ENCODE measurements around the gene PUM1. TPM values are rescaled to one million over a fixed set of nuclear protein-coding genes. Genes with fewer than 3 reads are reported as not detected.

PUM1 gene
- total and polyA plus RNA-seq, 2 of the 8 experiments (the other 6 are each of a cell fraction or from before 2014, with no cell fraction given), result 122 to 177 TPM

DNA sequence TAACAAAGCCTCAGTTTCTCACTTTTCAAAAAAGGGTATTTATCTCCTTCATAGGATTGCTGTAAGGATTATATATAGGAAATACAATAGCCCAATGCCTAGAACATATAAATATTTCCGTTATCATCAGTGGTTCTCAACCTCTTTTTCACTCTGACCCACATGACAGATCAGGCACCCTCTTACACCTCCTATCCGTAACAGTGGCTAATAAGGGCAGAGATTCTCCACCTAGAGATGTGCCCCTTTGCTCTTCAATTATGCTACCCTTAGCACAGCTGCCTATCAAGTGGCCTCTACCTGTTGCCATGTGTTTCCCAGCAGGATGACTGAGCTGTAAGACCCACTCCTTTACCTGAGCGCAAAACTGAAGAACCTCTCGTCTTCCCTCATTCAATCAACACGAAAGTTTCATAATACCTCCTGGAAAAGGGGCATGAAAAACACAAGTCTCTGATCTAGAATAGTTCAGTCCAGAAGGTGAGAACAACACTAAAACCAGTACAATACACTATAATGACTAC is 10.5 kb downstream of the PUM1 start:
- Histone ChIP-seq H2AFZ (ENCODE audit: low read length) (no peak overlapping the region), H4K8ac (ENCODE audit: extremely low read depth, insufficient read depth, low read length) (no peak overlapping the region), H3K36me3 (ENCODE audit: control insufficient read depth in 2 of 4, insufficient read depth in 4 of 4, low read length in 3 of 4) (peaks cover 14 to 64% (median 32%) of the 10 kb centered on the region in 4 experiments; a peak in 6 of 8 replicates), H2BK5ac (ENCODE audit: low read depth, low read length) (no peak overlapping the region), H3K4me3 (ENCODE audit: extremely low read depth in 1 of 4, insufficient read depth in 2 of 4, low read depth in 3 of 4, low read length in 4 of 4) (no peak overlapping the region), H2BK120ac (replicated peaks; ENCODE audit: low read depth, low read length) (no peak overlapping the region), H3K4ac (replicated peaks; ENCODE audit: insufficient read length, low read depth, low read length) (no peak overlapping the region), H3K18ac (ENCODE audit: extremely low read depth, low read length) (no peak overlapping the region), H3K27ac (ENCODE audit: low read depth, low read length) (no peak overlapping the region), H4K5ac (ENCODE audit: insufficient read length, low read depth, low read length) (no peak overlapping the region), H4K91ac (replicated peaks; ENCODE audit: insufficient read length, low read length) (no peak overlapping the region), H2BK20ac (ENCODE audit: low read length) (no peak overlapping the region), H3K79me1 (ENCODE audit: low read depth, low read length) (peaks cover 4% of the 10 kb centered on the region), H2BK15ac (ENCODE audit: low read length) (no peak overlapping the region), H3K79me2 (ENCODE audit: control insufficient read depth in 1 of 2, insufficient read depth in 2 of 2, low read length in 2 of 2) (peaks cover 86 to 100% of the 10 kb centered on the region in 2 experiments), H3K9me3 (ENCODE audit: insufficient read depth in 2 of 2, low read depth in 1 of 2, low read length in 1 of 2) (no peaks in the 10 kb centered on the region), H4K20me1 (replicated peaks in 1 of 2; ENCODE audit: control insufficient read depth in 1 of 2, insufficient read depth in 2 of 2, low read length in 2 of 2) (peaks cover 36 to 44% of the 10 kb centered on the region in 2 experiments), H3K9ac (replicated peaks in 1 of 4; ENCODE audit: extremely low read depth in 1 of 4, low read depth in 3 of 4, low read length in 3 of 4) (no peak overlapping the region), H3K4me2 (ENCODE audit: insufficient read depth in 1 of 2, low read depth in 2 of 2, low read length in 2 of 2) (no peak overlapping the region), H3K23me2 (ENCODE audit: low read depth, low read length) (no peaks in the 10 kb centered on the region), H3K14ac (ENCODE audit: insufficient read length) (no peak overlapping the region), H2AK5ac (ENCODE audit: low read depth, low read length) (no peak overlapping the region), H3K23ac (ENCODE audit: insufficient read length) (no peak overlapping the region), H3K4me1 (replicated peaks in 1 of 4; ENCODE audit: control insufficient read depth in 3 of 4, insufficient read depth in 4 of 4, low read length in 3 of 4) (no peaks in the 10 kb centered on the region; a peak in 2 of 7 replicates), H2BK12ac (ENCODE audit: low read depth, low read length) (no peak overlapping the region), H3K56ac (replicated peaks; ENCODE audit: insufficient read length, low read depth, low read length) (no peak overlapping the region), H3K27me3 (replicated peaks in 1 of 4; ENCODE audit: control insufficient read depth in 3 of 4, extremely low read depth in 1 of 4, insufficient read depth in 3 of 4, low read length in 3 of 4) (no peaks in the 10 kb centered on the region)
- DNase-seq (ENCODE audit: low read depth in 1 of 2, low spot score in 2 of 2) (no peak), FAIRE-seq (no peak)
- CTCF ChIA-PET (ENCODE audit: partially characterized antibody), result interaction anchor here (0.6 kb wide), 1 partner anchor 40 kb away, joined by 3 read pairs; no protein-coding TSS in a partner anchor
- POLR2A ChIA-PET (ENCODE audit: partially characterized antibody), result interaction anchor here (1.5 to 4.0 kb wide), 3 partner anchors 10 to 64 kb away, joined by 3 to 28 read pairs (median 7); partner anchors contain the start of gene PUM1
- 96% methylated on average over 5 of the region's 5 CpGs; no CpG with 5 or more reads in 1 of the 2 experiments for WGBS, 2 experiments (ENCODE audit: extremely low coverage in 1 of 2, insufficient coverage in 1 of 2, insufficient read length in 1 of 2, insufficient replicate concordance in 2 of 2, low coverage in 1 of 2, low lambda C conversion rate in 2 of 2, missing lambda C conversion rate in 1 of 2)
- TF ChIP-seq KDM1A (IDR thresholded peaks at IDR 0.05; ENCODE audit: borderline replicate concordance, low read length), result no peak
- TF ChIP-seq CHD2 (IDR thresholded peaks at IDR 0.05; ENCODE audit: low read length), result no peak
- TF ChIP-seq TBP (IDR thresholded peaks at IDR 0.05; ENCODE audit: low read depth, low read length), result no peak
- no peak for TF ChIP-seq FOSL1 (IDR thresholded peaks at IDR 0.05; ENCODE audit: insufficient read depth, low read depth, low read length)
- TF ChIP-seq BACH1 (IDR thresholded peaks at IDR 0.05; ENCODE audit: low read length), result no peak
- no peak for TF ChIP-seq CBX5 (IDR thresholded peaks at IDR 0.05; ENCODE audit: low read depth, low read length)
- no peak for TF ChIP-seq EZH2 (IDR thresholded peaks at IDR 0.05; ENCODE audit: low read depth, low read length, severe bottlenecking)
- no peak for TF ChIP-seq CEBPB (IDR thresholded peaks at IDR 0.05; ENCODE audit: low read depth, low read length)
- no peak for TF ChIP-seq MAFK (IDR thresholded peaks at IDR 0.05; ENCODE audit: low read depth, low read length)
- TF ChIP-seq EP300 (IDR thresholded peaks at IDR 0.05; ENCODE audit: borderline replicate concordance in 1 of 2, low read depth in 2 of 2, low read length in 2 of 2), result no peak
- TF ChIP-seq CBX8 (IDR thresholded peaks at IDR 0.05; ENCODE audit: borderline replicate concordance, low read depth, low read length), result no peak
- TF ChIP-seq KDM4A (IDR thresholded peaks at IDR 0.05; ENCODE audit: low read depth, low read length, severe bottlenecking), result no peak
- TF ChIP-seq GABPA (IDR thresholded peaks at IDR 0.05; ENCODE audit: borderline replicate concordance, insufficient read depth, low read length), result no peak
- TF ChIP-seq NANOG (IDR thresholded peaks at IDR 0.05; ENCODE audit: insufficient read depth, low read depth, low read length, poor library complexity, severe bottlenecking), result no peak

All from H1 (cell line).